ENCODE results near the gene HRH1.

GRCh38 chr3:11226042-11226370, 71.7 kb downstream of the HRH1 start:
- TF ChIP-seq EZH2 (IDR thresholded peaks at IDR 0.05; ENCODE audit: insufficient read depth, low read length) (no peak), CTCF (IDR thresholded peaks at IDR 0.05; ENCODE audit: insufficient read depth, low read depth, low read length) (no peak)

Data from astrocyte (in vitro differentiated cells and primary cell).